Spleen (tissue), 7 donors: Measurements from ENCODE around the gene MYOM3.

Source experiments
- CTCF ChIP-seq, 11 experiments: fragments of 200-600 bp in 7 of 11; fragments of 450-650 bp in 4 of 11; sonication (generic) in 4 of 11; IDR thresholded peaks in 8 of 11; conservative IDR thresholded peaks in 3 of 11; 1 replicate in 7 of 11; 2 replicates in 4 of 11; pipeline versions ENCODE4 v1.4.0 to v1.8.0; 2016 to 2021; ENCODE audit warnings: antibody characterized with exemption in 11 of 11, inconsistent platforms in 4 of 11, mild to moderate bottlenecking in 1 of 11
- POLR2A ChIP-seq, 3 donors: fragments of 450-650 bp; IDR thresholded peaks; one replicate each; pipeline ENCODE4 v1.5.1; 2017; ENCODE audit warnings: antibody characterized with exemption in 3 of 3, mild to moderate bottlenecking in 1 of 3
- donor health status: DM: no; HTN: no; CAD: no; lungs with moderate emphysema.
- donor health status: DM: no; HTN: no; CAD: no.
- donor health status: DM: no; HTN: no; CAD: no.

- TF ChIP-seq POLR2A (IDR thresholded peaks at IDR 0.05), result no peak
- no peak for TF ChIP-seq CTCF (IDR thresholded peaks at IDR 0.05 in 8 of 11, conservative IDR thresholded peaks at IDR 0.05 in 3 of 11)
Measured at GRCh38 chr1:24075946-24076345, 36.0 kb downstream of the MYOM3 start.
